GM19467 (cell line): ENCODE data around the gene HPGDS.

Experiments used
- ATAC-seq: cut with Tn5 transposase; IDR thresholded peaks from one replicate; pipeline ENCODE4 v1.9.1; 2021; ENCODE audit warnings: mild to moderate bottlenecking, moderate library complexity; ENCODE audit not compliant: unreplicated experiment

Gene HPGDS

DNA sequence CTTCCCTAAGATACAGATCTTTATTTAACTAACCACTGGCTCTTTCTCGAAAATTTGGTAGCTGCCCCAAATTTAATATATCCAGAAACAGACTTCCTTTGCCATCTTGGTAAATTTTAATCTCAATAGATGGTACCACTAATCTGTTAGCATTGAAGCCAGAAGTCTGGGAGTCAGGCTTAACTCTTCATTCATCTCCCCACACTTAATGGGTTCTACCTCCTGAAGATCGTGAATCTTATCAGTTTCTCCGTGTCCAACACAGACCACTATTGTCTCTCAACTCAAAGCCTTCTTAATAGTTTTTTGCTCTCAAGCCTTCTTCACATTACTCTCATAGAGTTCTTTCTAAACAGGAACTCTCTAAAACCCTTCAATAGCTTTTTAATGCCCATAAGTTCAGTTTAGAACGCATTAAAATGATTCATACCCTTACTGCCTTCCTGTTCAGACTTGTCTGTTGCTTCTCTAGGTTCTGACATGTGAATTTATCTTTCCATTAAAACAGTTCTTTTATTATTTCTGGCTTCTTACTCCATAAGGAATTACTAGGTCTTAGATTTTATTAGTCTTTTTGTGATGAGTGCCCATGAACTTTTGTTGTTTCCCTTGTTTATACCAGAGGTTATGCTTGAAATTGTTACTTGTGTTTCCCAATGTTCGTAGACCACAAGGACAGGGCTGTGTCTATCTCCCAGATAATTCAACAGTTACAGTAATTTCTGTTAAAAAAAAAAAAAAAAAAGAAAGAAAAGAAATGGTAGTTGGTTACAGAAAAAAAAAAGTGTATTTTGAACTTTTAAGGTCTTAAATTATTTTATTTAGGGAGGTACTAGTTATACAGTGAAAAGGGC is 80.2 kb downstream of the HPGDS start:
- ATAC-seq: no peak

GRCh38 chr4:94256828-94257227 is 85.8 kb downstream of the HPGDS start:
- no peak for ATAC-seq

- no peak for ATAC-seq
Observed at GRCh38 chr4:94256144-94256783, 86.4 kb downstream of the HPGDS start.

GRCh38 chr4:94253036-94253435 is 89.6 kb downstream of the HPGDS start:
- ATAC-seq: no peak

DNA sequence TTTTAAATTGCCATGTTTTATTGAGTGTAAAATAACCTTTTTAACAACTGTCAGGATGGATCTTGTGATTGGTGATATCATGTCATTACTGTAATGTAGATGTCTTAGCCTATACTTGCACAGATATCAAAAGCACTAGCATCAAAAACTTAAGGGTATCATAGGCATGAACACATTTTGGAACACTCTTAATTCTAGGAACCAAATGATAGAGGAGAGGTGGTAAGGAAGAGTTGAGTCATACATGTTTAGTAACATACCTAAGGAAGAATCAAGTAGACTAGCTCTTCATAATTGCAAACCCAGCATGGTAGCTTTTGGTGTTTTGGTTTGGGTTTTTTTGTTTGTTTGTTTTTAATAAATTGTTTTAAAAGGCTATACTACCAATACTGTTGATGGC is 91.5 kb downstream of the HPGDS start:
- ATAC-seq: no peak
